Bronchial epithelial cell (primary cell): ENCODE results near the gene NPEPL1. TPM values are rescaled to one million over a fixed set of nuclear protein-coding genes. Genes with fewer than 3 reads are reported as not detected.
"Not testable (repeated sequence)": the region's sequence is repeated elsewhere in the genome, so short reads cannot be mapped to it uniquely, and the experiment has no call there.

Experiments
- DNase-seq: peaks from one replicate; pipeline ENCODE4 v3.0.0-alpha.2; 2010; ENCODE audit warnings: low read depth
- FAIRE-seq: peaks from 2 replicates; lab custom pipeline; 2011; peaks lifted over from hg19 to GRCh38; lab: Jason Lieb, UNC
- H3K27me3 ChIP-seq: 2 replicates; pipeline ENCODE4 v1.5.1; 2011; ENCODE audit warnings: low read length; ENCODE audit not compliant: control insufficient read depth, insufficient read depth
- H3K36me3 ChIP-seq: 2 replicates; pipeline ENCODE4 v1.5.1; 2011; ENCODE audit warnings: low read length; ENCODE audit not compliant: control insufficient read depth, insufficient read depth
- H3K4me3 ChIP-seq: 2 replicates; pipeline ENCODE4 v1.5.1; 2011; ENCODE audit warnings: mild to moderate bottlenecking, low read depth, low read length, control low read depth
- CTCF ChIP-seq: IDR thresholded peaks from 2 replicates; pipeline ENCODE4 v1.5.1; 2011; ENCODE audit warnings: mild to moderate bottlenecking, moderate library complexity, low read length, control low read depth, inconsistent platforms; ENCODE audit not compliant: insufficient read depth, severe bottlenecking
- total RNA-seq: library from RNA; depleted of rRNA; stranded (reverse); fragments of >200 nt; gene quantifications from 2 replicates; pipeline ENCODE4 v1.2.1, GENCODE V29; 2014

Gene NPEPL1
- total RNA-seq, 1 donor from 2014 or later = 23.7 TPM

- DNase-seq (no peak), FAIRE-seq (no peak)
- Histone ChIP-seq H3K4me3 (no peak overlapping the region), H3K36me3 (no peaks in the 10 kb centered on the region), H3K27me3 (no peaks in the 10 kb centered on the region)
- no peak for TF ChIP-seq CTCF
Measured at GRCh38 chr20:58753922-58754551, 61.4 kb downstream of the NPEPL1 start.

GRCh38 chr20:58754584-58754983 lies 62.0 kb downstream of the NPEPL1 start:
- Histone ChIP-seq H3K36me3 (no peaks in the 10 kb centered on the region), H3K4me3 (no peak overlapping the region), H3K27me3 (no peaks in the 10 kb centered on the region)
- no peak for FAIRE-seq
- DNase-seq = no peak
- TF ChIP-seq CTCF = no peak

- Histone ChIP-seq H3K4me3 (no peak overlapping the region), H3K27me3 (no peaks in the 10 kb centered on the region), H3K36me3 (no peaks in the 10 kb centered on the region)
- no peak for DNase-seq
- FAIRE-seq = no peak
- no peak for TF ChIP-seq CTCF
Measured at GRCh38 chr20:58755062-58755697, 62.6 kb downstream of the NPEPL1 start.

GRCh38 chr20:58755766-58756449 lies 63.3 kb downstream of the NPEPL1 start:
- DNase-seq (no peak), FAIRE-seq (no peak)
- no peak for TF ChIP-seq CTCF
- no peak overlapping the region for H3K4me3 ChIP-seq
- no peaks in the 10 kb centered on the region for H3K36me3 ChIP-seq
- H3K27me3 ChIP-seq = no peaks in the 10 kb centered on the region

GRCh38 chr20:58756450-58756775 lies 63.8 kb downstream of the NPEPL1 start:
- no peaks in the 10 kb centered on the region for H3K36me3 ChIP-seq
- FAIRE-seq = no peak
- H3K27me3 ChIP-seq = no peaks in the 10 kb centered on the region
- DNase-seq = no peak
- TF ChIP-seq CTCF = no peak
- no peak overlapping the region for H3K4me3 ChIP-seq

GRCh38 chr20:58757647-58758046 lies 65.0 kb downstream of the NPEPL1 start:
- DNase-seq, H3K36me3 ChIP-seq, H3K4me3 ChIP-seq, H3K27me3 ChIP-seq, FAIRE-seq: not testable (repeated sequence)
